ENCODE data around the gene SH3PXD2A. TPM values are rescaled to one million over a fixed set of nuclear protein-coding genes. Genes with fewer than 3 reads are reported as not detected.

The SH3PXD2A gene
- total RNA-seq, 1 donor from 2014 or later = 2.3 TPM

GRCh38 chr10:103648251-103648635, 207.1 kb downstream of the SH3PXD2A start:
- H3F3A ChIP-seq (ENCODE audit: low read depth) = no peaks in the 10 kb centered on the region
- H2AFZ ChIP-seq (replicated peaks) = no peak overlapping the region
- peaks cover 23% of the 10 kb centered on the region for H3K4me1 ChIP-seq
- no peaks in the 10 kb centered on the region for H4K20me1 ChIP-seq (ENCODE audit: low read depth)
- no peaks in the 10 kb centered on the region for H3K36me3 ChIP-seq
- H3K4me2 ChIP-seq = peak overlapping the region; percentile 41
- DNase-seq (ENCODE audit: low spot score) = no peak
- no peak overlapping the region for H3K9ac ChIP-seq
- H3K4me3 ChIP-seq = no peak overlapping the region
- Mint-ChIP-seq H3K27me3 (ENCODE audit: insufficient read depth, low read depth) (peaks cover 11% of the 10 kb centered on the region), H3K9me3 (no peaks in the 10 kb centered on the region), H3K4me3 (no peak overlapping the region), H3K4me1 (peaks cover 36% of the 10 kb centered on the region), H3K36me3 (peaks cover 5% of the 10 kb centered on the region), H3K27ac (peak overlapping the region; percentile 4)
- H3K27me3 ChIP-seq = no peaks in the 10 kb centered on the region
- no peaks in the 10 kb centered on the region for H3K79me2 ChIP-seq (ENCODE audit: low read depth)
- H3K9me3 ChIP-seq (ENCODE audit: low read depth) = no peaks in the 10 kb centered on the region
- no peak overlapping the region for H3K27ac ChIP-seq
- no peak for TF ChIP-seq EZH2 (IDR thresholded peaks at IDR 0.05)
- no peak for TF ChIP-seq CTCF (IDR thresholded peaks at IDR 0.05)
- no peak for TF ChIP-seq EZH2phosphoT487 (IDR thresholded peaks at IDR 0.05)

- Histone ChIP-seq H3K36me3 (no peaks in the 10 kb centered on the region), H3K9ac (no peak overlapping the region), H3K27ac (no peak overlapping the region), H3K27me3 (no peaks in the 10 kb centered on the region), H3K9me3 (ENCODE audit: low read depth) (no peaks in the 10 kb centered on the region), H3F3A (ENCODE audit: low read depth) (no peaks in the 10 kb centered on the region), H4K20me1 (ENCODE audit: low read depth) (no peaks in the 10 kb centered on the region), H3K4me1 (peaks cover 20% of the 10 kb centered on the region), H3K4me3 (no peak overlapping the region), H2AFZ (replicated peaks) (no peak overlapping the region), H3K4me2 (no peak overlapping the region), H3K79me2 (ENCODE audit: low read depth) (no peaks in the 10 kb centered on the region)
- no peak overlapping the region for H3K4me3 Mint-ChIP-seq
- DNase-seq (ENCODE audit: low spot score) = no peak
- peaks cover 5% of the 10 kb centered on the region for H3K36me3 Mint-ChIP-seq
- H3K27me3 Mint-ChIP-seq (ENCODE audit: insufficient read depth, low read depth) = peaks cover 8% of the 10 kb centered on the region
- no peak overlapping the region for H3K27ac Mint-ChIP-seq
- TF ChIP-seq EZH2 (IDR thresholded peaks at IDR 0.05) = no peak
- no peak for TF ChIP-seq CTCF (IDR thresholded peaks at IDR 0.05)
- TF ChIP-seq EZH2phosphoT487 (IDR thresholded peaks at IDR 0.05) = no peak
- peaks cover 26% of the 10 kb centered on the region for H3K4me1 Mint-ChIP-seq
- H3K9me3 Mint-ChIP-seq = no peaks in the 10 kb centered on the region
Observed at GRCh38 chr10:103646304-103646703, 209.1 kb downstream of the SH3PXD2A start.

GRCh38 chr10:103645141-103646054, 210.0 kb downstream of the SH3PXD2A start:
- no peak overlapping the region for H2AFZ ChIP-seq (replicated peaks)

More at GRCh38 chr10:103645141-103646054, 210.0 kb downstream of the SH3PXD2A start:
- H3K9me3 Mint-ChIP-seq = no peaks in the 10 kb centered on the region
- TF ChIP-seq EZH2 (IDR thresholded peaks at IDR 0.05) (no peak), CTCF (IDR thresholded peaks at IDR 0.05) (no peak), EZH2phosphoT487 (IDR thresholded peaks at IDR 0.05) (no peak)
- peaks cover 5% of the 10 kb centered on the region for H3K27me3 Mint-ChIP-seq (ENCODE audit: insufficient read depth, low read depth)
- Histone ChIP-seq H3K4me1 (peaks cover 15% of the 10 kb centered on the region), H3K27me3 (no peaks in the 10 kb centered on the region), H3F3A (ENCODE audit: low read depth) (no peaks in the 10 kb centered on the region), H3K36me3 (no peaks in the 10 kb centered on the region), H3K4me2 (no peak overlapping the region), H4K20me1 (ENCODE audit: low read depth) (no peaks in the 10 kb centered on the region), H3K79me2 (ENCODE audit: low read depth) (no peaks in the 10 kb centered on the region), H3K27ac (no peak overlapping the region), H3K9me3 (ENCODE audit: low read depth) (no peaks in the 10 kb centered on the region), H3K9ac (no peak overlapping the region), H3K4me3 (no peak overlapping the region)
- DNase-seq (ENCODE audit: low spot score) = no peak
- peak overlapping the region; percentile 23 for H3K4me3 Mint-ChIP-seq
- peak overlapping the region; percentile 50 for H3K27ac Mint-ChIP-seq
- peaks cover 19% of the 10 kb centered on the region for H3K4me1 Mint-ChIP-seq
- peaks cover 5% of the 10 kb centered on the region for H3K36me3 Mint-ChIP-seq

Data from neural progenitor cell (in vitro differentiated cells).